HepG2 (cell line): ENCODE data around the gene SIGLEC6. TPM values are rescaled to one million over a fixed set of nuclear protein-coding genes. Genes with fewer than 3 reads are reported as not detected.

ENCODE experiments used
- ATF1 ChIP-seq: IDR thresholded peaks from 2 replicates; pipeline ENCODE4 v1.6.1; 2016; ENCODE audit warnings: mild to moderate bottlenecking, control low read depth
- ERF ChIP-seq: IDR thresholded peaks from 2 replicates; pipeline ENCODE4 v1.6.1; 2018; ENCODE audit warnings: missing biosample characterization, missing genetic modification reagents
- GPN1 ChIP-seq: sonication (generic); formaldehyde crosslinking; IDR thresholded peaks from 2 replicates; pipeline ENCODE4 v1.5.1; 2020; ENCODE audit warnings: missing genetic modification reagents, borderline replicate concordance
- HMGXB3 ChIP-seq: sonication (generic); formaldehyde crosslinking; IDR thresholded peaks from 2 replicates; pipeline ENCODE4 v1.4.0; 2020; ENCODE audit warnings: missing genetic modification reagents, borderline replicate concordance
- PHF20 ChIP-seq: sonication (generic); formaldehyde crosslinking; IDR thresholded peaks from 2 replicates; pipeline ENCODE4 v1.5.0; 2020; ENCODE audit warnings: mild to moderate bottlenecking, missing genetic modification reagents
- RBFOX2 ChIP-seq: fragments of 200-400 bp; formaldehyde crosslinking; IDR thresholded peaks from 2 replicates; pipeline ENCODE4 v1.6.1; 2017; ENCODE audit warnings: low read depth, mild to moderate bottlenecking, low read length
- SALL1 ChIP-seq: sonication (generic); formaldehyde crosslinking; IDR thresholded peaks from 2 replicates; pipeline ENCODE4 v1.8.0; 2022; ENCODE audit warnings: mild to moderate bottlenecking, missing genetic modification reagents
- TCF7L2 ChIP-seq: IDR thresholded peaks from 2 replicates; pipeline ENCODE4 v1.6.1; 2011; ENCODE audit warnings: mild to moderate bottlenecking, low read depth, low read length, moderate library complexity
- TFE3 ChIP-seq: IDR thresholded peaks from 2 replicates; pipeline ENCODE4 v1.6.1; 2016
- ZBTB34 ChIP-seq: sonication (generic); formaldehyde crosslinking; IDR thresholded peaks from 2 replicates; pipeline ENCODE4 v1.8.0; 2022; ENCODE audit warnings: mild to moderate bottlenecking, missing genetic modification reagents
- ZBTB46 ChIP-seq: sonication (generic); formaldehyde crosslinking; IDR thresholded peaks from 2 replicates; pipeline ENCODE4 v1.4.0; 2020; ENCODE audit warnings: mild to moderate bottlenecking, missing genetic modification reagents, borderline replicate concordance
- ZNF296 ChIP-seq: sonication (generic); formaldehyde crosslinking; conservative IDR thresholded peaks from 2 replicates; pipeline ENCODE4 v1.5.0; 2020; ENCODE audit warnings: mild to moderate bottlenecking, missing genetic modification reagents
- ZNF451 ChIP-seq: sonication (generic); formaldehyde crosslinking; IDR thresholded peaks from 2 replicates; pipeline ENCODE4 v1.5.0; 2020; ENCODE audit warnings: mild to moderate bottlenecking, missing genetic modification reagents
- ZNF644 ChIP-seq: IDR thresholded peaks from 2 replicates; pipeline ENCODE4 v1.6.1; 2016; ENCODE audit warnings: low read depth
- ZNF646 ChIP-seq: sonication (generic); formaldehyde crosslinking; IDR thresholded peaks from 2 replicates; pipeline ENCODE4 v1.9.0; 2021; ENCODE audit warnings: mild to moderate bottlenecking, missing genetic modification reagents
- polyA plus RNA-seq, 8 experiments: library from polyadenylated mRNA; depleted of rRNA in 3 of 8; stranded (reverse) in 7 of 8; unstranded in 1 of 8; fragments of >200 nt; fragmentation: Illumina TruSeq in 4 of 8; extraction: Trizol in 4 of 8; gene quantifications; 2 replicates each; pipeline versions ENCODE4 v1.2.1 to v1.2.3, GENCODE V29; 2011 to 2016; ENCODE audit warnings: low read depth in 4 of 8, missing spikeins in 1 of 8, mixed read lengths in 1 of 8; ENCODE audit not compliant: insufficient read depth in 1 of 8
- total RNA-seq, 5 experiments: library from RNA; depleted of rRNA; stranded (reverse); fragments of >200 nt; fragmentation: Illumina TruSeq; extraction: Trizol; gene quantifications; 2 replicates each; pipeline ENCODE4 v1.2.3, GENCODE V29; 2016; ENCODE audit warnings: low read depth in 1 of 5

SIGLEC6 gene
- total and polyA plus RNA-seq, 2 of the 13 experiments (the other 11 are each of a cell fraction or from before 2014, with no cell fraction given) = not detected

- TF ChIP-seq ZBTB46 (CRISPR knock-in tag) (no peak), SALL1 (CRISPR knock-in tag) (peak; percentile 63), ERF (CRISPR knock-in tag) (0 out of 2 replicates have a peak, but pooled peaks have one; percentile 41), ZNF644 (CRISPR knock-in tag) (no peak), HMGXB3 (CRISPR knock-in tag) (0 out of 2 replicates have a peak, but pooled peaks have one; percentile 24), ZNF296 (CRISPR knock-in tag) (no peak), ZBTB34 (CRISPR knock-in tag) (no peak), RBFOX2 (no peak), ZNF451 (CRISPR knock-in tag) (no peak), ZNF646 (CRISPR knock-in tag) (no peak), PHF20 (CRISPR knock-in tag) (no peak), TFE3 (CRISPR knock-in tag) (peak; percentile 64; the same call in 1 of the 2 replicates), TCF7L2 (no peak), GPN1 (CRISPR knock-in tag) (no peak), ATF1 (CRISPR knock-in tag) (no peak)
Observed at GRCh38 chr19:51480590-51480989, 50.9 kb downstream of the SIGLEC6 start (continued).
